GM12878 (cell line): ENCODE data around the gene PLXNA4. TPM values are rescaled to one million over a fixed set of nuclear protein-coding genes. Genes with fewer than 3 reads are reported as not detected.

ENCODE experiments used
- ATAC-seq: fragments of 200-7000 bp; cut with Tn5 transposase; 3 replicates; pipeline ENCODE4 v1.9.1; 2020; ENCODE audit warnings: mild to moderate bottlenecking, moderate library complexity
- BruUV-seq: library from RNA; stranded (reverse); fragments of 400-500 nt; replicated peaks from 2 replicates; lab custom pipeline; 2021; lab: Mats Ljungman, UMichigan
- CTCF ChIA-PET: fragments of 300-600 bp; sonication (Branson Sonifier 250); formaldehyde crosslinking; extraction: SDS; loops from one replicate; lab custom pipeline; 2021; ENCODE audit warnings: inconsistent platforms; lab: Yijun Ruan, JAX
- POLR2A ChIA-PET: fragments of 350-600 bp; formaldehyde crosslinking; extraction: SDS; loops from one replicate; lab custom pipeline; 2021; ENCODE audit warnings: inconsistent platforms; lab: Charles Lee
- RAD21 ChIA-PET: fragments of 300-600 bp; sonication (Branson Sonifier 250); formaldehyde crosslinking; loops from one replicate; lab custom pipeline; 2023; ENCODE audit warnings: antibody characterized with exemption; ENCODE audit not compliant: unreplicated experiment; lab: Charles Lee
- SMC1A ChIA-PET: fragments of 300-600 bp; sonication (Branson Sonifier 250); formaldehyde crosslinking; loops from one replicate; lab custom pipeline; 2023; ENCODE audit not compliant: unreplicated experiment, uncharacterized antibody; lab: Charles Lee
- DNase-seq: peaks from one replicate; pipeline ENCODE4 v3.0.0-alpha.2; 2011; ENCODE audit warnings: low read depth, low spot score
- FAIRE-seq: peaks from 3 replicates; lab custom pipeline; 2011; peaks lifted over from hg19 to GRCh38; lab: Jason Lieb, UNC
- H2AFZ ChIP-seq: 2 replicates; pipeline ENCODE4 v1.6.0; 2011; ENCODE audit warnings: low read depth, low read length, control low read depth; ENCODE audit not compliant: control insufficient read depth
- H3K27ac ChIP-seq: 2 replicates; pipeline ENCODE4 v1.5.1; 2011; ENCODE audit warnings: control low read depth; ENCODE audit not compliant: control insufficient read depth, insufficient read depth
- H3K27me3 ChIP-seq, 2 experiments: replicated peaks in 1 of 2; 2 replicates each; pipeline versions ENCODE4 v1.6.0 to v1.6.1; 2011; ENCODE audit warnings: low read length in 1 of 2; ENCODE audit not compliant: control insufficient read depth in 2 of 2, insufficient read depth in 2 of 2
- H3K36me3 ChIP-seq, 2 experiments: 2 replicates each; pipeline ENCODE4 v1.5.1; 2011; ENCODE audit warnings: low read length in 1 of 2; ENCODE audit not compliant: control insufficient read depth in 2 of 2, insufficient read depth in 2 of 2
- H3K4me1 ChIP-seq: 2 replicates; pipeline ENCODE4 v1.6.1; 2011; ENCODE audit warnings: mild to moderate bottlenecking, low read length, moderate library complexity, mixed read lengths; ENCODE audit not compliant: control insufficient read depth, insufficient read depth
- H3K4me2 ChIP-seq: 2 replicates; pipeline ENCODE4 v1.6.0; 2011; ENCODE audit warnings: control low read depth; ENCODE audit not compliant: control insufficient read depth, insufficient read depth
- H3K4me3 ChIP-seq: fragments of 200-600 bp; sonication (generic); 2 replicates; pipeline ENCODE4 v1.5.1; 2016
- H3K79me2 ChIP-seq: 2 replicates; pipeline ENCODE4 v1.6.0; 2011; ENCODE audit warnings: low read length; ENCODE audit not compliant: control insufficient read depth, insufficient read depth
- H3K9ac ChIP-seq: 2 replicates; pipeline ENCODE4 v1.8.0; 2011; ENCODE audit warnings: low read length, control low read depth, mixed read lengths; ENCODE audit not compliant: control insufficient read depth, insufficient read depth
- H3K9me3 ChIP-seq: replicated peaks from 3 replicates; pipeline ENCODE4 v1.5.1; 2011; ENCODE audit warnings: mild to moderate bottlenecking, low read length; ENCODE audit not compliant: control insufficient read depth, insufficient read depth
- H4K20me1 ChIP-seq: 2 replicates; pipeline ENCODE4 v1.6.0; 2011; ENCODE audit not compliant: control insufficient read depth, insufficient read depth
- BACH1 ChIP-seq: fragments of 450-650 bp; IDR thresholded peaks from 2 replicates; pipeline ENCODE4 v1.6.1; 2017; ENCODE audit warnings: mild to moderate bottlenecking, borderline replicate concordance
- EZH2 ChIP-seq: IDR thresholded peaks from 2 replicates; pipeline ENCODE4 v1.6.1; 2012; ENCODE audit warnings: low read depth, mild to moderate bottlenecking, control low read depth, inconsistent platforms, low read length, borderline replicate concordance; ENCODE audit not compliant: control insufficient read depth
- IKZF1 ChIP-seq: fragments of 450-650 bp; conservative IDR thresholded peaks from 2 replicates; pipeline ENCODE4 v1.6.1; 2017; ENCODE audit warnings: antibody characterized with exemption, mild to moderate bottlenecking
- JUNB ChIP-seq: IDR thresholded peaks from 2 replicates; pipeline ENCODE4 v1.6.1; 2016; ENCODE audit warnings: antibody characterized with exemption, mild to moderate bottlenecking
- JUND ChIP-seq: IDR thresholded peaks from 2 replicates; pipeline ENCODE4 v1.6.1; 2012; ENCODE audit warnings: low read depth, mild to moderate bottlenecking, low read length, improper control_type of control experiment, moderate library complexity
- KDM1A ChIP-seq: fragments of 200-600 bp; sonication (generic); IDR thresholded peaks from 2 replicates; pipeline ENCODE4 v1.6.1; 2016; ENCODE audit warnings: borderline replicate concordance
- MTA3 ChIP-seq: IDR thresholded peaks from 2 replicates; pipeline ENCODE4 v1.6.1; 2012; ENCODE audit warnings: low read length, inconsistent platforms, borderline replicate concordance
- NFYB ChIP-seq: IDR thresholded peaks from 2 replicates; pipeline ENCODE4 v1.6.1; 2011; ENCODE audit warnings: low read depth, mild to moderate bottlenecking, low read length, improper control_type of control experiment, moderate library complexity; ENCODE audit not compliant: insufficient read depth
- NR2C2 ChIP-seq: IDR thresholded peaks from 2 replicates; pipeline ENCODE4 v1.6.1; 2011; ENCODE audit warnings: borderline replicate concordance, low read depth; ENCODE audit not compliant: control insufficient read depth, insufficient read length
- POU2F2 ChIP-seq: IDR thresholded peaks from 3 replicates; pipeline ENCODE4 v1.6.1; 2011; ENCODE audit warnings: low read depth, mild to moderate bottlenecking, low read length, borderline replicate concordance
- RB1 ChIP-seq: fragments of 450-650 bp; formaldehyde crosslinking; IDR thresholded peaks from 2 replicates; pipeline ENCODE4 v1.6.1; 2017; ENCODE audit warnings: mild to moderate bottlenecking, borderline replicate concordance
- SP1 ChIP-seq: IDR thresholded peaks from one replicate; pipeline ENCODE4 v1.6.1; 2011; ENCODE audit warnings: low read depth, low read length
- SUPT20H ChIP-seq: IDR thresholded peaks from 2 replicates; pipeline ENCODE4 v1.6.1; 2011; ENCODE audit warnings: low read depth, mild to moderate bottlenecking, low read length, moderate library complexity, borderline replicate concordance; ENCODE audit not compliant: control insufficient read depth
- WGBS: methylation state at CpG from one replicate; pipeline ENCODE4 v1.1.6; 2016; ENCODE audit warnings: low lambda C conversion rate; ENCODE audit not compliant: insufficient replicate concordance, insufficient coverage; ENCODE audit errors: missing lambda C conversion rate; 5-methylcytosine and 5-hydroxymethylcytosine counted together
- in situ Hi-C: fragments of 300-500 bp; cut with MboI; formaldehyde crosslinking; loops from 9 replicates; pipeline ENCODE4 v1.14.3; 2018; ENCODE audit warnings: mixed read lengths
- intact Hi-C: fragments of 100-400 bp; cut with micrococcal nuclease; formaldehyde crosslinking; loops from one replicate; pipeline ENCODE4 v1.14.2; 2022; ENCODE audit not compliant: unreplicated experiment
- polyA plus RNA-seq, 11 experiments: library from polyadenylated mRNA; depleted of rRNA in 4 of 11; unstranded in 6 of 11; stranded (reverse) in 5 of 11; fragments of >200 nt; fragmentation: Nextera tagmentation in 4 of 11; fragmentation: Illumina TruSeq in 1 of 11; extraction: Ambion mirVana in 4 of 11; extraction: Trizol in 1 of 11; gene quantifications; 1 replicate in 1 of 11; 2 replicates in 10 of 11; pipeline versions ENCODE4 v1.2.1 to v1.2.3, GENCODE V29; 2011 to 2016; ENCODE audit warnings: inconsistent platforms in 2 of 11, missing spikeins in 2 of 11, low read depth in 1 of 11
- total RNA-seq, 4 experiments: library from RNA; depleted of rRNA in 3 of 4; stranded (reverse); fragments of >200 nt in 3 of 4; fragmentation: Illumina TruSeq in 1 of 4; extraction: Trizol in 1 of 4; gene quantifications; 2 replicates each; pipeline versions ENCODE4 v1.2.1 to v1.2.3, GENCODE V29; 2013 to 2021
- TF ChIP-seq, protein P1 (sequence below): IDR thresholded peaks from 2 replicates; pipeline ENCODE4 v1.6.1; 2012; ENCODE audit warnings: low read depth, low read length, improper control_type of control experiment
- TF ChIP-seq, protein P2 (sequence below): fragments of 450-650 bp; IDR thresholded peaks from 2 replicates; pipeline ENCODE4 v1.6.1; 2017; ENCODE audit warnings: mild to moderate bottlenecking, low read depth, inconsistent platforms; ENCODE audit not compliant: poor library complexity, severe bottlenecking
- TF ChIP-seq, protein P3 (sequence below): fragments of 450-650 bp; formaldehyde crosslinking; IDR thresholded peaks from 2 replicates; pipeline ENCODE4 v1.4.0; 2020; ENCODE audit warnings: mild to moderate bottlenecking, moderate library complexity
- TF ChIP-seq, protein P4 (sequence below): IDR thresholded peaks from 2 replicates; pipeline ENCODE4 v1.6.1; 2012; ENCODE audit warnings: low read depth, low read length, improper control_type of control experiment

Gene PLXNA4
- total and polyA plus RNA-seq, 10 of the 15 experiments (the other 5 are each of a cell fraction or from before 2014, with no cell fraction given): 0.03 TPM; not detected in 9

DNA sequence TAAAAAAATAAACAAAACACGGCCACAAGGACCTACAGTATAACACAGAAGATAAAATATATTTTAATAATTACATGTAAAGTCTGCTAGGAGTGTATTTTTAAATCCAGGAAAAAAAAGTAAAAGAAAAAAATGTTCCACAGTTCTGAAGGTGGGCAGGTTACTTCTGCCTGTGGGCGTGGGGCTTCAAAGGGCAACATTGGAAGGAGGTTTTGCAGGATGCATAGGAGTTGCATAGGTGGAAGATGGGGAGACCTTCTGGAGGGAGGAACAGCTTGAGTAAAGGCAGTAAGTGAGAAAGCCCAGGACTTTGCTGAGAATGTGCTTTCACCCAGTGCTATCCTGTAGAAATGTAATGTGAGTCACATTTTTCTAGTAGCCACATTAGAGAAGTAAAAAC lies 37.5 kb upstream of the PLXNA4 start:
- POLR2A ChIA-PET: no interaction called here
- Histone ChIP-seq H4K20me1 (no peaks in the 10 kb centered on the region), H3K4me2 (no peak overlapping the region), H2AFZ (no peak overlapping the region), H3K9ac (no peak overlapping the region), H3K4me3 (no peak overlapping the region), H3K27ac (no peak overlapping the region), H3K27me3 (peaks cover 4 to 5% of the 10 kb centered on the region in 2 experiments; a peak in 3 of 4 replicates)
- DNase-seq (no peak), FAIRE-seq (no peak)
- no TSS peak for BruUV-seq
- in situ Hi-C loops: no loop called here
- WGBS: 26% methylated on average over 2 of the region's 2 CpGs
- TF ChIP-seq BACH1: no peak
- TF ChIP-seq, protein P1, sequence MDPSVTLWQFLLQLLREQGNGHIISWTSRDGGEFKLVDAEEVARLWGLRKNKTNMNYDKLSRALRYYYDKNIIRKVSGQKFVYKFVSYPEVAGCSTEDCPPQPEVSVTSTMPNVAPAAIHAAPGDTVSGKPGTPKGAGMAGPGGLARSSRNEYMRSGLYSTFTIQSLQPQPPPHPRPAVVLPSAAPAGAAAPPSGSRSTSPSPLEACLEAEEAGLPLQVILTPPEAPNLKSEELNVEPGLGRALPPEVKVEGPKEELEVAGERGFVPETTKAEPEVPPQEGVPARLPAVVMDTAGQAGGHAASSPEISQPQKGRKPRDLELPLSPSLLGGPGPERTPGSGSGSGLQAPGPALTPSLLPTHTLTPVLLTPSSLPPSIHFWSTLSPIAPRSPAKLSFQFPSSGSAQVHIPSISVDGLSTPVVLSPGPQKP: no peak
- TF ChIP-seq RB1: no peak
- no peak for TF ChIP-seq SP1
- TF ChIP-seq, protein P2, sequence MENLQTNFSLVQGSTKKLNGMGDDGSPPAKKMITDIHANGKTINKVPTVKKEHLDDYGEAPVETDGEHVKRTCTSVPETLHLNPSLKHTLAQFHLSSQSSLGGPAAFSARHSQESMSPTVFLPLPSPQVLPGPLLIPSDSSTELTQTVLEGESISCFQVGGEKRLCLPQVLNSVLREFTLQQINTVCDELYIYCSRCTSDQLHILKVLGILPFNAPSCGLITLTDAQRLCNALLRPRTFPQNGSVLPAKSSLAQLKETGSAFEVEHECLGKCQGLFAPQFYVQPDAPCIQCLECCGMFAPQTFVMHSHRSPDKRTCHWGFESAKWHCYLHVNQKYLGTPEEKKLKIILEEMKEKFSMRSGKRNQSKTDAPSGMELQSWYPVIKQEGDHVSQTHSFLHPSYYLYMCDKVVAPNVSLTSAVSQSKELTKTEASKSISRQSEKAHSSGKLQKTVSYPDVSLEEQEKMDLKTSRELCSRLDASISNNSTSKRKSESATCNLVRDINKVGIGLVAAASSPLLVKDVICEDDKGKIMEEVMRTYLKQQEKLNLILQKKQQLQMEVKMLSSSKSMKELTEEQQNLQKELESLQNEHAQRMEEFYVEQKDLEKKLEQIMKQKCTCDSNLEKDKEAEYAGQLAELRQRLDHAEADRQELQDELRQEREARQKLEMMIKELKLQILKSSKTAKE: no peak
- TF ChIP-seq NR2C2: no peak
- TF ChIP-seq EZH2: no peak
- TF ChIP-seq SUPT20H: no peak
- no peak for TF ChIP-seq IKZF1
- no peak for TF ChIP-seq MTA3
- TF ChIP-seq, protein P3, sequence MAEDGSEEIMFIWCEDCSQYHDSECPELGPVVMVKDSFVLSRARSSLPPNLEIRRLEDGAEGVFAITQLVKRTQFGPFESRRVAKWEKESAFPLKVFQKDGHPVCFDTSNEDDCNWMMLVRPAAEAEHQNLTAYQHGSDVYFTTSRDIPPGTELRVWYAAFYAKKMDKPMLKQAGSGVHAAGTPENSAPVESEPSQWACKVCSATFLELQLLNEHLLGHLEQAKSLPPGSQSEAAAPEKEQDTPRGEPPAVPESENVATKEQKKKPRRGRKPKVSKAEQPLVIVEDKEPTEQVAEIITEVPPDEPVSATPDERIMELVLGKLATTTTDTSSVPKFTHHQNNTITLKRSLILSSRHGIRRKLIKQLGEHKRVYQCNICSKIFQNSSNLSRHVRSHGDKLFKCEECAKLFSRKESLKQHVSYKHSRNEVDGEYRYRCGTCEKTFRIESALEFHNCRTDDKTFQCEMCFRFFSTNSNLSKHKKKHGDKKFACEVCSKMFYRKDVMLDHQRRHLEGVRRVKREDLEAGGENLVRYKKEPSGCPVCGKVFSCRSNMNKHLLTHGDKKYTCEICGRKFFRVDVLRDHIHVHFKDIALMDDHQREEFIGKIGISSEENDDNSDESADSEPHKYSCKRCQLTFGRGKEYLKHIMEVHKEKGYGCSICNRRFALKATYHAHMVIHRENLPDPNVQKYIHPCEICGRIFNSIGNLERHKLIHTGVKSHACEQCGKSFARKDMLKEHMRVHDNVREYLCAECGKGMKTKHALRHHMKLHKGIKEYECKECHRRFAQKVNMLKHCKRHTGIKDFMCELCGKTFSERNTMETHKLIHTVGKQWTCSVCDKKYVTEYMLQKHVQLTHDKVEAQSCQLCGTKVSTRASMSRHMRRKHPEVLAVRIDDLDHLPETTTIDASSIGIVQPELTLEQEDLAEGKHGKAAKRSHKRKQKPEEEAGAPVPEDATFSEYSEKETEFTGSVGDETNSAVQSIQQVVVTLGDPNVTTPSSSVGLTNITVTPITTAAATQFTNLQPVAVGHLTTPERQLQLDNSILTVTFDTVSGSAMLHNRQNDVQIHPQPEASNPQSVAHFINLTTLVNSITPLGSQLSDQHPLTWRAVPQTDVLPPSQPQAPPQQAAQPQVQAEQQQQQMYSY (CRISPR knock-in tag): no peak
- TF ChIP-seq, protein P4, sequence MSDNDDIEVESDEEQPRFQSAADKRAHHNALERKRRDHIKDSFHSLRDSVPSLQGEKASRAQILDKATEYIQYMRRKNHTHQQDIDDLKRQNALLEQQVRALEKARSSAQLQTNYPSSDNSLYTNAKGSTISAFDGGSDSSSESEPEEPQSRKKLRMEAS: no peak
- no peak for TF ChIP-seq NFYB
- TF ChIP-seq POU2F2: no peak
- TF ChIP-seq KDM1A: no peak
- no peak for TF ChIP-seq JUND
- no peak for TF ChIP-seq JUNB
- TF ChIP-seq, all 136 proteins: peak for 0
- RAD21 ChIA-PET: no interaction called here
- CTCF ChIA-PET: no interaction called here
- Histone ChIP-seq H3K9me3 (no peaks in the 10 kb centered on the region), H3K36me3 (no peaks in the 10 kb centered on the region), H3K4me1 (no peaks in the 10 kb centered on the region), H3K79me2 (no peaks in the 10 kb centered on the region)
- SMC1A ChIA-PET: no interaction called here
- no peak for ATAC-seq
- intact Hi-C loops: no loop called here
